Measurements from ENCODE around the gene NBAS. TPM values are rescaled to one million over a fixed set of nuclear protein-coding genes. Genes with fewer than 3 reads are reported as not detected.

NBAS gene
- total and polyA plus RNA-seq, 9 of the 15 experiments (the other 6 are each of a cell fraction or from before 2014, with no cell fraction given) = 15.3 to 94.4 (median 69.9) TPM

DNA sequence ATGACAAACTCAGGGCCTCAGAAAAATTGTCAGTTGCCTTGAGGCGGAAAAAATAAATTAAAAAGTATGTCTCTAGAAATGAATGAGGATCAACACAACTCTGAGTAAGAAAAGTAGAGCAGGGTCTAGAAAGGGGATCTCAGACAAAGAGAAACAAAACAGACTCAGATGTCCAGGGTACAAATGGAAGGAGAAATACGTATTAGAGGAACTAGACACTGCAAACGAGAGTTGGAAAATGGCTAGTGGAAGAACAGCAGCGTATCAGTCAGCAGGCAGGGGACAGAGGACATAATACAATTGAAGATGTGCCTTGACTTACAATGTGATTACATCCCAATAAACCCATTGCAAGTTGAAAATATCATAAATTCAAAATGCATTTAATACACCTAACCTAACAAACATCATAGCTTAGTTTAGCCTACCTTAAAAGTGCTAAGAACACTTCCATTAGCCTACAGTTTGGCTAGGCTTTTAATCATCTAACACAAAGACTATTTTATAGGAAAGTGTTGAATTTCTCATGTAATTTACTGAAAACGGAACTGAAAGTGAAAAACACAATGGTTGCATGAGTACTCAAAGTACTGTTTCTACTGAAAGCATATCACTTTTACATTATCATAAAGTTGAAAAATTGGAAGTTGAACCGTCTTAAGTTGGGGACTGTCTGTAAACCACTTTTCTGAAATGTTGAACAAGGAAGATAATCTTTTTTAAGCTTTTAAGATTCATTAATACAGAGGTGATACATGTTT lies 182.8 kb downstream of the NBAS start:
- peak; percentile 55 for FAIRE-seq
- intact Hi-C loops (cut with micrococcal nuclease) = no loop called here
- in situ Hi-C loops (cut with MboI) = no loop called here
- ChIA-PET POLR2A (no interaction called here), CTCF (ENCODE audit: low intra/inter-chr PET ratio) (no interaction called here)
- H3K27ac ChIP-seq (ENCODE audit: extremely low read depth, low read depth, low read length) = no peak overlapping the region
- 77% methylated on average over 6 of the region's 6 CpGs for WGBS (ENCODE audit: insufficient coverage, low coverage, missing lambda C conversion rate)
- no peaks in the 10 kb centered on the region for H3K4me1 ChIP-seq (replicated peaks in 1 of 2; ENCODE audit: control insufficient read depth in 2 of 2, insufficient read depth in 2 of 2, low read length in 2 of 2)
- H3K36me3 ChIP-seq (ENCODE audit: control insufficient read depth, insufficient read depth, low read length) = peaks cover 72% of the 10 kb centered on the region
- H3K27me3 ChIP-seq (ENCODE audit: control insufficient read depth in 2 of 2, insufficient read depth in 2 of 2, low read length in 2 of 2) = no peaks in the 10 kb centered on the region
- no peaks in the 10 kb centered on the region for H3K9me3 ChIP-seq (replicated peaks; ENCODE audit: control insufficient read depth, insufficient read depth, low read depth, low read length)
- no peak; the same call in 2 of the 3 replicates for ATAC-seq
- no peak overlapping the region for H2AFZ ChIP-seq (ENCODE audit: low read depth, low read length)
- H3K4me2 ChIP-seq (ENCODE audit: insufficient read depth, low read length) = no peak overlapping the region
- H3K79me2 ChIP-seq (ENCODE audit: control insufficient read depth, insufficient read depth, low read length) = no peaks in the 10 kb centered on the region
- DNase-seq (ENCODE audit: extremely low read depth in 1 of 4, low spot score in 3 of 4) = no peak
- H3K4me3 ChIP-seq = no peak overlapping the region
- H3K9me1 ChIP-seq (ENCODE audit: control insufficient read depth, insufficient read depth, low read length) = no peaks in the 10 kb centered on the region
- BruUV-seq (replicated peaks) = no TSS peak
- TF ChIP-seq RBM22 (IDR thresholded peaks at IDR 0.05; ENCODE audit: low read depth, low read length, poor library complexity, severe bottlenecking) = peak; percentile 34
- TF ChIP-seq, protein P1, sequence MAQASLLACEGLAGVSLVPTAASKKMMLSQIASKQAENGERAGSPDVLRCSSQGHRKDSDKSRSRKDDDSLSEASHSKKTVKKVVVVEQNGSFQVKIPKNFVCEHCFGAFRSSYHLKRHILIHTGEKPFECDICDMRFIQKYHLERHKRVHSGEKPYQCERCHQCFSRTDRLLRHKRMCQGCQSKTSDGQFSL (CRISPR knock-in tag; IDR thresholded peaks at IDR 0.05) = no peak
- TF ChIP-seq, protein P1 (tag; IDR thresholded peaks at IDR 0.05) = no peak
- no peak overlapping the region for H3K9ac ChIP-seq (ENCODE audit: insufficient read depth in 1 of 2, low read depth in 2 of 2, low read length in 2 of 2)
- H4K20me1 ChIP-seq (replicated peaks; ENCODE audit: control insufficient read depth, insufficient read depth, low read length) = no peaks in the 10 kb centered on the region

DNA sequence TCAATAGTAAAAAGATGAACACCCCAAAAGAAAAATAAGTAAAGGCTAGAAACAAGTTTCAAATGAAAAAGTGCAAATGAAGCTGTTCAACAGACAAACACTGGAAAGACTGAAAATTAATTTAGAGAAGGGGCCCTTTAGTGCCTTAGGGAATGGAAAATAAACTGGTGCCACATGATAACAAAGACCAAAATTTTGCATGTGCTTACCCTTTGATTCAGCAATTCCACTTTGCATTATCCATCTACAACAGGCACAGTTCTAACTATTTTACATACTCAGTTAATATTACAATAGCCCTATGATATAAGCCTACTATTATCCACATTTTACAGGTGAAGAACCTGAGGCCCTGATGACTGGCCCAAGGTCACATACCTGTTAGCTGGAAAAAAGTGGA lies 183.9 kb downstream of the NBAS start:
- in situ Hi-C loops (cut with MboI) (no loop called here), intact Hi-C loops (cut with micrococcal nuclease) (no loop called here)
- Histone ChIP-seq H4K20me1 (replicated peaks; ENCODE audit: control insufficient read depth, insufficient read depth, low read length) (no peaks in the 10 kb centered on the region), H3K4me3 (no peak overlapping the region), H3K27ac (ENCODE audit: extremely low read depth, low read depth, low read length) (no peak overlapping the region), H3K4me1 (replicated peaks in 1 of 2; ENCODE audit: control insufficient read depth in 2 of 2, insufficient read depth in 2 of 2, low read length in 2 of 2) (no peaks in the 10 kb centered on the region), H3K79me2 (ENCODE audit: control insufficient read depth, insufficient read depth, low read length) (no peaks in the 10 kb centered on the region), H3K9ac (ENCODE audit: insufficient read depth in 1 of 2, low read depth in 2 of 2, low read length in 2 of 2) (no peak overlapping the region), H3K4me2 (ENCODE audit: insufficient read depth, low read length) (no peak overlapping the region), H3K36me3 (ENCODE audit: control insufficient read depth, insufficient read depth, low read length) (peaks cover 73% of the 10 kb centered on the region), H3K9me3 (replicated peaks; ENCODE audit: control insufficient read depth, insufficient read depth, low read depth, low read length) (no peaks in the 10 kb centered on the region), H3K27me3 (ENCODE audit: control insufficient read depth in 2 of 2, insufficient read depth in 2 of 2, low read length in 2 of 2) (no peaks in the 10 kb centered on the region), H3K9me1 (ENCODE audit: control insufficient read depth, insufficient read depth, low read length) (no peaks in the 10 kb centered on the region), H2AFZ (ENCODE audit: low read depth, low read length) (no peak overlapping the region)
- no peak for FAIRE-seq
- ChIA-PET CTCF (ENCODE audit: low intra/inter-chr PET ratio) (no interaction called here), POLR2A (interaction anchor here (0.7 kb wide), 1 partner anchor 182 kb away, joined by 3 read pairs; no protein-coding TSS in a partner anchor)
- no peak for ATAC-seq
- no TSS peak for BruUV-seq (replicated peaks)
- DNase-seq (ENCODE audit: extremely low read depth in 1 of 4, low spot score in 3 of 4) = no peak
- TF ChIP-seq DPF2 (IDR thresholded peaks at IDR 0.05) = no peak
- no peak for TF ChIP-seq ETV5 (CRISPR knock-in tag; IDR thresholded peaks at IDR 0.05; ENCODE audit: low read depth)
- no peak for TF ChIP-seq SLC30A9 (CRISPR knock-in tag; IDR thresholded peaks at IDR 0.05)
- no peak for TF ChIP-seq MED1 (CRISPR knock-in tag; IDR thresholded peaks at IDR 0.05; ENCODE audit: borderline replicate concordance)
- TF ChIP-seq, protein P2, sequence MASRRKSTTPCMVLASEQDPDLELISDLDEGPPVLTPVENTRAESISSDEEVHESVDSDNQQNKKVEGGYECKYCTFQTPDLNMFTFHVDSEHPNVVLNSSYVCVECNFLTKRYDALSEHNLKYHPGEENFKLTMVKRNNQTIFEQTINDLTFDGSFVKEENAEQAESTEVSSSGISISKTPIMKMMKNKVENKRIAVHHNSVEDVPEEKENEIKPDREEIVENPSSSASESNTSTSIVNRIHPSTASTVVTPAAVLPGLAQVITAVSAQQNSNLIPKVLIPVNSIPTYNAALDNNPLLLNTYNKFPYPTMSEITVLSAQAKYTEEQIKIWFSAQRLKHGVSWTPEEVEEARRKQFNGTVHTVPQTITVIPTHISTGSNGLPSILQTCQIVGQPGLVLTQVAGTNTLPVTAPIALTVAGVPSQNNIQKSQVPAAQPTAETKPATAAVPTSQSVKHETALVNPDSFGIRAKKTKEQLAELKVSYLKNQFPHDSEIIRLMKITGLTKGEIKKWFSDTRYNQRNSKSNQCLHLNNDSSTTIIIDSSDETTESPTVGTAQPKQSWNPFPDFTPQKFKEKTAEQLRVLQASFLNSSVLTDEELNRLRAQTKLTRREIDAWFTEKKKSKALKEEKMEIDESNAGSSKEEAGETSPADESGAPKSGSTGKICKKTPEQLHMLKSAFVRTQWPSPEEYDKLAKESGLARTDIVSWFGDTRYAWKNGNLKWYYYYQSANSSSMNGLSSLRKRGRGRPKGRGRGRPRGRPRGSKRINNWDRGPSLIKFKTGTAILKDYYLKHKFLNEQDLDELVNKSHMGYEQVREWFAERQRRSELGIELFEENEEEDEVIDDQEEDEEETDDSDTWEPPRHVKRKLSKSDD (conservative IDR thresholded peaks at IDR 0.05; ENCODE audit: low read length) = no peak
- TF ChIP-seq BHLHE40 (IDR thresholded peaks at IDR 0.05; ENCODE audit: low read length) = no peak
- no peak for TF ChIP-seq CC2D1A (IDR thresholded peaks at IDR 0.05)
- TF ChIP-seq BRD9 (IDR thresholded peaks at IDR 0.05; ENCODE audit: low read depth, partially characterized antibody) = no peak
- no peak for TF ChIP-seq MECOM (CRISPR knock-in tag; IDR thresholded peaks at IDR 0.05)
- TF ChIP-seq ATF7 (IDR thresholded peaks at IDR 0.05) = no peak

Data from K562 (cell line).